COLO829 (cell line): Measurements from ENCODE around the gene FAM107A.

Source experiments
- DNase-seq: peaks from one replicate; pipeline ENCODE4 v3.0.0; 2012; ENCODE audit warnings: low spot score

FAM107A gene

GRCh38 chr3:58518291-58518789 lies 58.9 kb downstream of the FAM107A start:
- DNase-seq = no peak

GRCh38 chr3:58514405-58514804 lies 62.8 kb downstream of the FAM107A start:
- DNase-seq = no peak
